HepG2 (cell line): ENCODE results near the gene USP10. TPM values are rescaled to one million over a fixed set of nuclear protein-coding genes. Genes with fewer than 3 reads are reported as not detected.

Experiments used
- ATAC-seq: fragments of 200-7000 bp; cut with Tn5 transposase; 3 replicates; pipeline ENCODE4 v1.9.1; 2020; ENCODE audit warnings: mild to moderate bottlenecking, moderate library complexity
- BruUV-seq: library from RNA; stranded (reverse); fragments of 400-500 nt; replicated peaks from 2 replicates; lab custom pipeline; 2021; lab: Mats Ljungman, UMichigan
- CTCF ChIA-PET: fragments of 300-600 bp; formaldehyde crosslinking; extraction: SDS; loops from one replicate; lab custom pipeline; 2021; ENCODE audit warnings: low total read pairs, inconsistent platforms, low intra/inter-chr PET ratio; lab: Yijun Ruan, JAX
- POLR2A ChIA-PET: fragments of 350-600 bp; sonication (Branson Sonifier 250); formaldehyde crosslinking; loops from one replicate; lab custom pipeline; 2020; ENCODE audit warnings: antibody characterized with exemption, inconsistent platforms; lab: Yijun Ruan, JAX
- DNase-seq: peaks from one replicate; pipeline ENCODE4 v3.0.0-alpha.2; 2015; ENCODE audit warnings: low spot score
- FAIRE-seq: peaks from 3 replicates; lab custom pipeline; 2011; peaks lifted over from hg19 to GRCh38; lab: Jason Lieb, UNC
- H2AFZ ChIP-seq: one replicate; pipeline ENCODE4 v1.6.1; 2011; ENCODE audit warnings: low read length, inconsistent platforms
- H3K27ac ChIP-seq: fragments of 300-600 bp; 3 replicates; pipeline ENCODE4 v1.8.0; 2011; ENCODE audit warnings: mixed run types, mild to moderate bottlenecking, mixed read lengths, low read length, inconsistent platforms; ENCODE audit not compliant: insufficient read depth; ENCODE audit errors: extremely low read length
- H3K27me3 ChIP-seq, 2 experiments: fragments of 200-600 bp in 1 of 2; 2 replicates in 1 of 2; 3 replicates in 1 of 2; pipeline versions ENCODE4 v1.6.0 to v1.8.0; 2011; ENCODE audit warnings: low read length in 2 of 2, mild to moderate bottlenecking in 2 of 2, moderate library complexity in 2 of 2, inconsistent platforms in 1 of 2; ENCODE audit not compliant: insufficient read depth in 2 of 2, control insufficient read depth in 1 of 2
- H3K36me3 ChIP-seq, 2 experiments: fragments of 200-600 bp in 1 of 2; replicated peaks in 1 of 2; 2 replicates in 1 of 2; 3 replicates in 1 of 2; pipeline versions ENCODE4 v1.5.1 to v1.8.0; 2011; ENCODE audit warnings: low read length in 2 of 2, inconsistent platforms in 1 of 2; ENCODE audit not compliant: insufficient read depth in 2 of 2, control insufficient read depth in 1 of 2
- H3K4me1 ChIP-seq: 2 replicates; pipeline ENCODE4 v1.5.1; 2012; ENCODE audit warnings: low read length, inconsistent platforms; ENCODE audit not compliant: insufficient read depth
- H3K4me2 ChIP-seq: 2 replicates; pipeline ENCODE4 v1.6.0; 2011; ENCODE audit warnings: low read depth, low read length, inconsistent platforms
- H3K4me3 ChIP-seq, 3 experiments: fragments of 200-600 bp in 1 of 3; sonication (generic), shearing (Covaris generic) in 1 of 3; replicated peaks in 1 of 3; 2 replicates each; pipeline ENCODE4 v1.5.1; 2011 to 2016; ENCODE audit warnings: low read length in 3 of 3, inconsistent platforms in 2 of 3, low read depth in 2 of 3, mild to moderate bottlenecking in 2 of 3, control low read depth in 1 of 3, mixed read lengths in 1 of 3; ENCODE audit not compliant: insufficient read depth in 1 of 3
- H3K79me2 ChIP-seq: one replicate; pipeline ENCODE4 v1.6.1; 2011; ENCODE audit warnings: low read length, inconsistent platforms; ENCODE audit not compliant: insufficient read depth
- H3K9ac ChIP-seq: 2 replicates; pipeline ENCODE4 v1.6.0; 2011; ENCODE audit warnings: mild to moderate bottlenecking, low read depth, low read length, inconsistent platforms; ENCODE audit not compliant: insufficient read depth
- H3K9me3 ChIP-seq: 2 replicates; pipeline ENCODE4 v1.5.1; 2012; ENCODE audit warnings: mild to moderate bottlenecking, low read length
- H4K20me1 ChIP-seq: 2 replicates; pipeline ENCODE4 v1.6.0; 2011; ENCODE audit warnings: inconsistent platforms, mild to moderate bottlenecking, low read length, moderate library complexity; ENCODE audit not compliant: insufficient read depth
- AKNA ChIP-seq: sonication (generic); formaldehyde crosslinking; IDR thresholded peaks from 2 replicates; pipeline ENCODE4 v1.4.0; 2020; ENCODE audit warnings: missing genetic modification reagents, borderline replicate concordance
- ARHGAP35 ChIP-seq: sonication (generic); formaldehyde crosslinking; IDR thresholded peaks from 2 replicates; pipeline ENCODE4 v1.9.0; 2022; ENCODE audit warnings: mild to moderate bottlenecking, inconsistent platforms, moderate library complexity, missing genetic modification reagents, borderline replicate concordance
- BCL6 ChIP-seq: IDR thresholded peaks from 2 replicates; pipeline ENCODE4 v1.6.1; 2016; ENCODE audit warnings: missing genetic modification reagents, missing compliant biosample characterization
- CBX5 ChIP-seq: sonication (generic); formaldehyde crosslinking; IDR thresholded peaks from 2 replicates; pipeline ENCODE4 v1.4.0; 2020; ENCODE audit warnings: missing genetic modification reagents, borderline replicate concordance
- HDAC6 ChIP-seq: fragments of 200-600 bp; sonication (generic); IDR thresholded peaks from 2 replicates; pipeline ENCODE4 v1.7.0; 2017; ENCODE audit warnings: mild to moderate bottlenecking, antibody characterized with exemption, low read length, low read depth
- MED8 ChIP-seq: sonication (generic); formaldehyde crosslinking; IDR thresholded peaks from 2 replicates; pipeline ENCODE4 v1.8.1; 2023; ENCODE audit warnings: mild to moderate bottlenecking, missing genetic modification reagents; ENCODE audit not compliant: insufficient replicate concordance
- NBN ChIP-seq: fragments of 450-650 bp; conservative IDR thresholded peaks from 2 replicates; pipeline ENCODE4 v1.6.1; 2017
- NONO ChIP-seq, 2 experiments: fragments of 450-650 bp in 1 of 2; sonication (generic) in 1 of 2; formaldehyde crosslinking in 1 of 2; IDR thresholded peaks in 1 of 2; conservative IDR thresholded peaks in 1 of 2; 2 replicates each; pipeline versions ENCODE4 v1.6.1 to v1.8.0; 2017 to 2022; ENCODE audit warnings: mild to moderate bottlenecking in 1 of 2, missing genetic modification reagents in 1 of 2, moderate library complexity in 1 of 2
- PLRG1 ChIP-seq: fragments of 450-650 bp; conservative IDR thresholded peaks from 2 replicates; pipeline ENCODE4 v1.6.1; 2016
- RARA ChIP-seq: IDR thresholded peaks from 2 replicates; pipeline ENCODE4 v1.6.1; 2016; ENCODE audit warnings: missing genetic modification reagents, missing compliant biosample characterization
- ZNF207 ChIP-seq: fragments of 450-650 bp; IDR thresholded peaks from 2 replicates; pipeline ENCODE4 v1.6.1; 2016; ENCODE audit warnings: antibody characterized with exemption, borderline replicate concordance
- ZNF317 ChIP-seq: sonication (generic); formaldehyde crosslinking; IDR thresholded peaks from 2 replicates; pipeline ENCODE4 v1.5.0; 2020; ENCODE audit warnings: mild to moderate bottlenecking, missing genetic modification reagents
- ZNF34 ChIP-seq: sonication (generic); formaldehyde crosslinking; IDR thresholded peaks from 2 replicates; pipeline ENCODE4 v1.4.0; 2020; ENCODE audit warnings: mild to moderate bottlenecking, missing genetic modification reagents, borderline replicate concordance
- ZNF569 ChIP-seq: sonication (generic); formaldehyde crosslinking; IDR thresholded peaks from 2 replicates; pipeline ENCODE4 v1.5.0; 2020; ENCODE audit warnings: mild to moderate bottlenecking, missing genetic modification reagents, moderate library complexity, borderline replicate concordance
- ZNF598 ChIP-seq: sonication (generic); formaldehyde crosslinking; IDR thresholded peaks from 2 replicates; pipeline ENCODE4 v1.5.1; 2020; ENCODE audit warnings: mild to moderate bottlenecking, missing genetic modification reagents, borderline replicate concordance
- ZNF605 ChIP-seq: sonication (generic); formaldehyde crosslinking; IDR thresholded peaks from 2 replicates; pipeline ENCODE4 v1.8.0; 2022; ENCODE audit warnings: mild to moderate bottlenecking, missing genetic modification reagents
- ZNF788 ChIP-seq: sonication (generic); formaldehyde crosslinking; IDR thresholded peaks from 2 replicates; pipeline ENCODE4 v1.5.0; 2020; ENCODE audit warnings: mild to moderate bottlenecking, missing genetic modification reagents, borderline replicate concordance
- WGBS: methylation state at CpG from one replicate; pipeline ENCODE4 v1.1.6; 2017; ENCODE audit warnings: low lambda C conversion rate; 5-methylcytosine and 5-hydroxymethylcytosine counted together
- in situ Hi-C: cut with HindIII; loops from 2 replicates; pipeline ENCODE4 v1.10.0; 2017; ENCODE audit warnings: low pct_unique_long_range_greater_than_20kb; ENCODE audit not compliant: extremely low pct_ligation_motif_present
- intact Hi-C: fragments of 100-400 bp; cut with micrococcal nuclease; formaldehyde crosslinking; loops from one replicate; pipeline ENCODE4 v1.10.0; 2022; ENCODE audit not compliant: unreplicated experiment
- polyA plus RNA-seq, 8 experiments: library from polyadenylated mRNA; depleted of rRNA in 3 of 8; stranded (reverse) in 7 of 8; unstranded in 1 of 8; fragments of >200 nt; fragmentation: Illumina TruSeq in 4 of 8; extraction: Trizol in 4 of 8; gene quantifications; 2 replicates each; pipeline versions ENCODE4 v1.2.1 to v1.2.3, GENCODE V29; 2011 to 2016; ENCODE audit warnings: low read depth in 4 of 8, missing spikeins in 1 of 8, mixed read lengths in 1 of 8; ENCODE audit not compliant: insufficient read depth in 1 of 8
- total RNA-seq, 5 experiments: library from RNA; depleted of rRNA; stranded (reverse); fragments of >200 nt; fragmentation: Illumina TruSeq; extraction: Trizol; gene quantifications; 2 replicates each; pipeline ENCODE4 v1.2.3, GENCODE V29; 2016; ENCODE audit warnings: low read depth in 1 of 5
- TF ChIP-seq, protein P1 (sequence below): sonication (generic); formaldehyde crosslinking; IDR thresholded peaks from 2 replicates; pipeline ENCODE4 v1.4.0; 2020; ENCODE audit warnings: missing genetic modification reagents

The USP10 gene
- total and polyA plus RNA-seq, 2 of the 13 experiments (the other 11 are each of a cell fraction or from before 2014, with no cell fraction given) = 79.1 to 122 TPM

DNA sequence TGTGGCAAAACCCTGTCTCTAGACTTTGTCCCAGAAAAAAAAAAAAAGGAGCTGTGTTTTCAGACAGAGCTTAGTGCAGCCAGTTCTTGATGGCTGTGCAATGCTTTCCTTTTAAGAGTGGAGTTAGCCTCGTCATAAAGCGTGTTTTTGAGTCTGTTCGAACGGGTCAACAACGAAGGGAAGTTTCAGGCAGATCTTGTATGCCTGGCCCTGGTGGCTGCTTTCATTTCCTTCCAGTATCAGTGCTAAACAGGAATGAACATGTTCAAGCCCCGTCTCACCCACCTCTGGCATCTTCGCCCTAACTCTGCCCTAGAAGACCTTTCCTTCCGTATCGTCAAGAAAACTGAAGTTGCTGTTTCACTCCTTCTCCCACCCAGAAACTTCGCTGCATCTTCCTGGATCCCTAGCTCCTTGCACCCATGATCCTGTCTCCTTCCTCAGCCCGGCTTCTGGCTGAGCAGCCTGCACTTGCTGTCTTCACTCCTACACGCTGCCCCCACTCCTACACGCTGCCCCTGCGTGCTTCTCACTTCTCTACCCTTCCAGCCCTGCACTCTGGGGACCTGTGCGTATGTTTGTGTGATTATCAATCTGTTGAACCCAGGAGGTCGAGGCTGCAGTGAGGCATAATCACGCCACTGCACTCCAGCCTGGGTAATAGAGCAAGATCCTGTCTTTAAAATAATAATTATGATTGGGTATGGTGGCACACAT lies 55.3 kb downstream of the USP10 start:
- Histone ChIP-seq H3K9ac (no peak overlapping the region), H3K4me3 (no peak overlapping the region), H3K36me3 (peaks cover 18 to 46% of the 10 kb centered on the region in 2 experiments), H3K27me3 (no peaks in the 10 kb centered on the region), H4K20me1 (peaks cover 66% of the 10 kb centered on the region), H3K4me1 (peaks cover 31% of the 10 kb centered on the region), H3K27ac (no peak overlapping the region), H3K79me2 (peaks cover 75% of the 10 kb centered on the region), H3K9me3 (no peaks in the 10 kb centered on the region), H3K4me2 (no peak overlapping the region), H2AFZ (no peak overlapping the region)
- no peak for FAIRE-seq
- in situ Hi-C loops = loop anchor here (5.0 kb wide), 1 partner anchor 217 kb away; no protein-coding TSS in a partner anchor
- ChIA-PET CTCF (interaction anchor here (1.2 to 3.5 kb wide), 4 partner anchors 170 to 215 kb away, joined by 4 to 28 read pairs (median 10); no protein-coding TSS in a partner anchor), POLR2A (no interaction called here)
- DNase-seq = no peak
- no peak for ATAC-seq
- WGBS = 91% methylated on average over 17 of the region's 17 CpGs
- no TSS peak for BruUV-seq
- intact Hi-C loops = loop anchor here (1.0 to 2.0 kb wide), 3 partner anchors 170 to 215 kb away; no protein-coding TSS in a partner anchor
- TF ChIP-seq ZNF317 (CRISPR knock-in tag) = peak; percentile 22; the same call in 1 of the 2 replicates
- TF ChIP-seq ZNF34 = no peak
- TF ChIP-seq, protein P1, sequence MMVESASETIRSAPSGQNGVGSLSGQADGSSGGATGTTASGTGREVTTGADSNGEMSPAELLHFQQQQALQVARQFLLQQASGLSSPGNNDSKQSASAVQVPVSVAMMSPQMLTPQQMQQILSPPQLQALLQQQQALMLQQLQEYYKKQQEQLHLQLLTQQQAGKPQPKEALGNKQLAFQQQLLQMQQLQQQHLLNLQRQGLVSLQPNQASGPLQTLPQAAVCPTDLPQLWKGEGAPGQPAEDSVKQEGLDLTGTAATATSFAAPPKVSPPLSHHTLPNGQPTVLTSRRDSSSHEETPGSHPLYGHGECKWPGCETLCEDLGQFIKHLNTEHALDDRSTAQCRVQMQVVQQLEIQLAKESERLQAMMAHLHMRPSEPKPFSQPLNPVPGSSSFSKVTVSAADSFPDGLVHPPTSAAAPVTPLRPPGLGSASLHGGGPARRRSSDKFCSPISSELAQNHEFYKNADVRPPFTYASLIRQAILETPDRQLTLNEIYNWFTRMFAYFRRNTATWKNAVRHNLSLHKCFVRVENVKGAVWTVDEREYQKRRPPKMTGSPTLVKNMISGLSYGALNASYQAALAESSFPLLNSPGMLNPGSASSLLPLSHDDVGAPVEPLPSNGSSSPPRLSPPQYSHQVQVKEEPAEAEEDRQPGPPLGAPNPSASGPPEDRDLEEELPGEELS (CRISPR knock-in tag) = no peak
- TF ChIP-seq ZNF207 = no peak
- TF ChIP-seq BCL6 (CRISPR knock-in tag) = no peak
- no peak for TF ChIP-seq PLRG1
- TF ChIP-seq ZNF605 (CRISPR knock-in tag) = 0 out of 2 replicates have a peak, but pooled peaks have one; percentile 38
- TF ChIP-seq ZNF788 (CRISPR knock-in tag) = peak; percentile 45; the same call in 1 of the 2 replicates
- TF ChIP-seq AKNA (CRISPR knock-in tag) = no peak
- TF ChIP-seq CBX5 = no peak
- no peak for TF ChIP-seq ARHGAP35 (CRISPR knock-in tag)
- TF ChIP-seq ZNF598 (CRISPR knock-in tag) = no peak
- no peak for TF ChIP-seq NBN
- no peak for TF ChIP-seq MED8 (CRISPR knock-in tag)
- TF ChIP-seq ZNF569 (CRISPR knock-in tag) = no peak
- no peak for TF ChIP-seq HDAC6
- no peak for TF ChIP-seq NONO (IDR thresholded peaks at IDR 0.05)
- no peak for TF ChIP-seq NONO (CRISPR knock-in tag; conservative IDR thresholded peaks at IDR 0.05)
- no peak for TF ChIP-seq RARA (CRISPR knock-in tag)
